Measurements from ENCODE around the gene PIK3AP1.
A peak's percentile ranks its signal among the peaks of the same experiment; 100 is the strongest.
"Not testable (repeated sequence)": the region's sequence is repeated elsewhere in the genome, so short reads cannot be mapped to it uniquely, and the experiment has no call there.

PIK3AP1 gene

GRCh38 chr10:96573036-96573435, 147.3 kb downstream of the PIK3AP1 start:
- DNase-seq: no peak

- no peak for DNase-seq
Measured at GRCh38 chr10:96570983-96571964, 149.0 kb downstream of the PIK3AP1 start.

GRCh38 chr10:96570511-96570910, 149.8 kb downstream of the PIK3AP1 start:
- DNase-seq: no peak

DNA sequence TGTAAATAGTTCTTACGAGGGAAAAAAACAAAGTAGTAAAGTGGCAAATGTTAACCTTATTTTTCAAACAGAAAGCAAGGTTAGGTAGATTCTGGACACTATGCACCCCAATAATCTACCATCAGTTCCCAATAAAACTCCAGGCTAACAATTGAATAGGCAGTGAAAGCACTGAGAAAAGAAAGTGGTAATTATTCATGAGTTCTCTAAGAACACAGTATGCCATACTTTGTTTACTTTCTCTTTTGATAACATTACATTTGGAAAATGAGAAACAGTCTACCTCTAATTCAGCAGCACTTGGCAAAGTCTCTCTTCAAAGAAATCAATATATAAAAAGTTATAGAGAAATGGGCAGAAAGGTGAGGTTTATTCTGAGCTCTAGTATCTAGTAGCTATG, 151.9 kb downstream of the PIK3AP1 start:
- no peak for DNase-seq

- DNase-seq: no peak
Measured at GRCh38 chr10:96565774-96566173, 154.5 kb downstream of the PIK3AP1 start.

- no peak for DNase-seq
Measured at GRCh38 chr10:96560966-96561887, 159.1 kb downstream of the PIK3AP1 start.

GRCh38 chr10:96560489-96560888, 159.8 kb downstream of the PIK3AP1 start:
- DNase-seq: no peak

DNA sequence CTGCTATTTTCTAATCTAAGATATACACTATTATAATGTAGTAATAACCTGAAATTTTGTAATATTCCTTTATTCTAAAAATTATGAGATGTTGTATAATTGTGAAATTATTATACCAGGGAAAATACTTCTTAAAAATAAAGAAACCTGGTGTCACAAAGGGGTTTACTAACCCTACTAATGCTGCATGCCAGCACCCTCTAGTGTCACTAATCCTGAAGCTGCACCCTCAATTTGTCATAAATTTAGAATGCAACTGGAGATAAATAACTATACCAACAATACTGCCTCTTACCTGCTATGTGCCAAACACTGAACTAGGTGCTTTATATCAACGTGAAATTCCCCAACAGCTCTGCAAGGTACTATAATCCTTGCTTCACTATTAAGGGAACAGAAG, 164.3 kb downstream of the PIK3AP1 start:
- peak; percentile 5 for DNase-seq

- DNase-seq: no peak
Measured at GRCh38 chr10:96555330-96555729, 165.0 kb downstream of the PIK3AP1 start.

- DNase-seq: peak; percentile 70
Measured at GRCh38 chr10:96548589-96548988, 171.7 kb downstream of the PIK3AP1 start.

DNA sequence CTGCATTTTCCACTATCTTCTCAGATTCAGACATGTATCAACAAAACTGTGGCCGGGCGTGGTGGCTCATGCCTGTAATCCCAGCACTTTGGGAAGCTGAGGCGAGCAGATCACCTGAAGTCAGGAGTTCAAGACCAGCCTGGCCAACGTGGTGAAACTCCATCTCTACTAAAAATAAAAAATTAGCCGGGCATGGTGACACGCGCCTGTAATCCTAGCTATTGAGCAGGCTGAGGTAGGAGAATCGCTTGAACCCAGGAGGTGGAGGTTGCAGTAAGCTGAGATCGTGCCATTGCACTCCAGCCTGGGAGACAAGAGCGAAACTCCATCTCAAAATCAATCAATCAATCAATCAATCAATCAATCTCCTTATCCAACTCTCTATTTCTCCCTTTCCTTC, 174.8 kb downstream of the PIK3AP1 start:
- not testable (repeated sequence) for DNase-seq

All from NCI-H345 (cell line).